ENCODE results near the gene S1PR5.

Gene S1PR5

GRCh38 chr19:10514211-10515145 lies 2.8 kb downstream of the S1PR5 start:
- DNase-seq, result no peak

GRCh38 chr19:10513223-10513622 lies 4.0 kb downstream of the S1PR5 start:
- DNase-seq, result no peak

- no peak for DNase-seq
Measured at GRCh38 chr19:10510301-10510802, 6.9 kb downstream of the S1PR5 start.

- DNase-seq, result no peak
Measured at GRCh38 chr19:10508707-10509106, 8.5 kb downstream of the S1PR5 start.

- no peak for DNase-seq
Measured at GRCh38 chr19:10508036-10508435, 9.2 kb downstream of the S1PR5 start.

- DNase-seq, result peak; percentile 13
Measured at GRCh38 chr19:10505583-10506229, 11.5 kb downstream of the S1PR5 start.

- DNase-seq, result no peak
Measured at GRCh38 chr19:10503002-10503789, 14.1 kb downstream of the S1PR5 start, which contains the start of gene KEAP1. TSS of gene KEAP1 (minus strand) at chr19:10503356. CDS start at chr19:10500033, 3,323 bp downstream.

- peak; percentile 49 for DNase-seq
Measured at GRCh38 chr19:10502524-10503001, 14.7 kb downstream of the S1PR5 start.

- peak; percentile 25 for DNase-seq
Measured at GRCh38 chr19:10501971-10502523, 15.2 kb downstream of the S1PR5 start.

- no peak for DNase-seq
Measured at GRCh38 chr19:10500247-10500592, 17.0 kb downstream of the S1PR5 start.

- DNase-seq, result no peak
Measured at GRCh38 chr19:10499550-10500246, 17.5 kb downstream of the S1PR5 start.

GRCh38 chr19:10497371-10497770 lies 19.9 kb downstream of the S1PR5 start:
- no peak for DNase-seq

GRCh38 chr19:10491472-10492047 lies 25.7 kb downstream of the S1PR5 start:
- DNase-seq, result no peak

GRCh38 chr19:10486551-10486950 lies 30.7 kb downstream of the S1PR5 start:
- no peak for DNase-seq

GRCh38 chr19:10478903-10479384 lies 38.3 kb downstream of the S1PR5 start:
- DNase-seq, result peak; percentile 44

GRCh38 chr19:10478476-10478875 lies 38.8 kb downstream of the S1PR5 start:
- DNase-seq, result no peak

GRCh38 chr19:10474962-10475451 lies 42.2 kb downstream of the S1PR5 start:
- no peak for DNase-seq

GRCh38 chr19:10473192-10473591 lies 44.1 kb downstream of the S1PR5 start:
- DNase-seq, result no peak

- DNase-seq, result no peak
Measured at GRCh38 chr19:10471909-10472308, 45.3 kb downstream of the S1PR5 start.

GRCh38 chr19:10468133-10468532 lies 49.1 kb downstream of the S1PR5 start:
- no peak for DNase-seq

GRCh38 chr19:10467104-10467706 lies 50.0 kb downstream of the S1PR5 start:
- no peak for DNase-seq
